HUES6 (cell line): Measurements from ENCODE around the gene NHS.

ENCODE experiments used
- H3K27ac ChIP-seq: 2 replicates; pipeline ENCODE4 v1.7.0; 2013; ENCODE audit warnings: low read depth, mild to moderate bottlenecking, low read length, inconsistent platforms
- H3K27me3 ChIP-seq: 2 replicates; pipeline ENCODE4 v1.6.1; 2013; ENCODE audit warnings: low read length; ENCODE audit not compliant: control insufficient read depth, insufficient read depth
- H3K36me3 ChIP-seq: 2 replicates; pipeline ENCODE4 v1.6.1; 2013; ENCODE audit warnings: low read length; ENCODE audit not compliant: control insufficient read depth, insufficient read depth
- H3K4me1 ChIP-seq: 2 replicates; pipeline ENCODE4 v1.6.1; 2013; ENCODE audit warnings: low read length; ENCODE audit not compliant: control insufficient read depth, insufficient read depth
- H3K4me3 ChIP-seq: 2 replicates; pipeline ENCODE4 v1.5.1; 2013; ENCODE audit warnings: low read depth, low read length
- H3K9ac ChIP-seq: one replicate; pipeline ENCODE4 v1.6.1; 2013; ENCODE audit warnings: mild to moderate bottlenecking, low read length
- H3K9me3 ChIP-seq: 2 replicates; pipeline ENCODE4 v1.6.1; 2013; ENCODE audit warnings: low read depth, low read length; ENCODE audit not compliant: control insufficient read depth, insufficient read depth

Gene NHS

DNA sequence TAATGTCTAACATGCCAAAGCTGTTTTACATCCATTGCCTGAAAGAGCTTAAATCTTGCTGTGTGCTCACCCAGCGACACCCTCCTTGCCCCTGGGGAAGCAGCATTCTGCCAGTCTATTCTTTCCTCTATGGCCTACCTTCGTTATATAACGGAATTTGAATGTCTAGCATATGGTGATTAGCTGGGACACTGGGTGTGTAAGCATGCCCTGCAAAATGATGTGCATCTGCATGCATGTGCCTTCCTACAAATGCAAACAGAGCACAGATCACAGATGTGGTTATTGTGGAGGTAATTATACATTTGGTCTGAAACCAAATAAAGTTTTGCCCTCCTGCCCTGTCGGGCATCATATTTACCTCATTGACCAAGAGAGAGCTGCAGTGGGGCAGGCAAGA, 90.8 kb downstream of the NHS start:
- Histone ChIP-seq H3K4me1 (peaks cover 27% of the 10 kb centered on the region), H3K4me3 (no peak overlapping the region), H3K9me3 (no peaks in the 10 kb centered on the region), H3K27me3 (peaks cover 2% of the 10 kb centered on the region; the same call in 1 of the 2 replicates), H3K36me3 (no peaks in the 10 kb centered on the region), H3K27ac (no peak overlapping the region), H3K9ac (no peak overlapping the region)

DNA sequence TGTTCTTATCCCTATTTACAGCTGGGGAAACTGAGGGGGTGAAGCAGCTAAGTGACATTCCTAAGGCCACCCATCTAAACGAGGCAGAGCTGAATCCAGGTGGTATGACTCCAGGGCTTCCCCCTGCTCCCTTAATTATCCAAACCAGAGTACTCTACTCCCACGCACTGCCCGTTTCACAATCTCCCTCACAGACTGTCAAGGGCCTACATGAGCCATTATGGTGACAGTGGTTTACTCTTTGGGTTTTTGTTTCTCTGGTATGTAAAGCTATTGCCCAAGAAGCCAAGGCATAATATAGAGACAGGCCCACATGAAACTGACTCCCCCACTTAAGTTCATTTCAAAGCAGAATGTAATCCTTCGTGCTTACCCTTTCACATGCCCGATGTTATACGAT, 95.1 kb downstream of the NHS start:
- H3K9ac ChIP-seq: no peak overlapping the region

GRCh38 chrX:17471121-17471520, 96.1 kb downstream of the NHS start:
- no peaks in the 10 kb centered on the region for H3K36me3 ChIP-seq
- H3K9ac ChIP-seq: no peak overlapping the region
- H3K4me3 ChIP-seq: no peak overlapping the region
- H3K27me3 ChIP-seq: no peaks in the 10 kb centered on the region; the same call in 1 of the 2 replicates
- H3K9me3 ChIP-seq: no peaks in the 10 kb centered on the region
- H3K27ac ChIP-seq: no peak overlapping the region
- peaks cover 15% of the 10 kb centered on the region; the same call in 1 of the 2 replicates for H3K4me1 ChIP-seq

More for the DNA sequence above, 95.1 kb downstream of the NHS start:
- H3K27me3 ChIP-seq: peaks cover 2% of the 10 kb centered on the region; the same call in 1 of the 2 replicates
- H3K36me3 ChIP-seq: no peaks in the 10 kb centered on the region
- peaks cover 8% of the 10 kb centered on the region; the same call in 1 of the 2 replicates for H3K4me1 ChIP-seq
- no peak overlapping the region for H3K4me3 ChIP-seq
- no peak overlapping the region for H3K27ac ChIP-seq
- no peaks in the 10 kb centered on the region for H3K9me3 ChIP-seq

- H3K4me1 ChIP-seq: peaks cover 15% of the 10 kb centered on the region; the same call in 1 of the 2 replicates
- no peaks in the 10 kb centered on the region; the same call in 1 of the 2 replicates for H3K27me3 ChIP-seq
- no peaks in the 10 kb centered on the region for H3K36me3 ChIP-seq
- H3K9ac ChIP-seq: no peak overlapping the region
- H3K9me3 ChIP-seq: no peaks in the 10 kb centered on the region
- H3K4me3 ChIP-seq: no peak overlapping the region
- H3K27ac ChIP-seq: no peak overlapping the region
Observed at GRCh38 chrX:17471861-17472260, 96.9 kb downstream of the NHS start.

- no peak overlapping the region for H3K9ac ChIP-seq
- no peak overlapping the region for H3K27ac ChIP-seq
- H3K36me3 ChIP-seq: no peaks in the 10 kb centered on the region
- no peaks in the 10 kb centered on the region; the same call in 1 of the 2 replicates for H3K27me3 ChIP-seq
- no peaks in the 10 kb centered on the region for H3K9me3 ChIP-seq
- peaks cover 15% of the 10 kb centered on the region; the same call in 1 of the 2 replicates for H3K4me1 ChIP-seq
- H3K4me3 ChIP-seq: no peak overlapping the region
Observed at GRCh38 chrX:17472424-17472823, 97.4 kb downstream of the NHS start.

DNA sequence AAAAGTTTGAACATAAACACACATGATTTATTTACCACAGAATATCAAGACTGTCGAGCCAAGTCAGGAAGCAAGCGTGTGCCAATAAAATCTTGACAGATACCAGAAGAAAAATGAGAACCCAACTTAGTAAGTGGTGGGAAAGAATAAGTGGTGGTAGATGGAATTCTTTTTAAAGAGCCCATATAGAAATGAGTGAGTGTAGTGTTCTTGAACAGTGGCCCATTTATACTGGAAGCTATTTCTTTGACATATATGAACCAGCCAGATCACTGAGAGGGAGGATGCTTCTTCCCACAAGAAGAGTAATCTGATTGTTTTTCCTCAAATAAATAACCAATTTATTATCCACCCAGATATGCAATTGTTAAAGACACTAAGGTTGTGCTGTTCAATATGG, 98.0 kb downstream of the NHS start:
- Histone ChIP-seq H3K4me3 (no peak overlapping the region), H3K9me3 (no peaks in the 10 kb centered on the region), H3K27me3 (no peaks in the 10 kb centered on the region; the same call in 1 of the 2 replicates), H3K9ac (no peak overlapping the region), H3K27ac (no peak overlapping the region), H3K36me3 (no peaks in the 10 kb centered on the region), H3K4me1 (peaks cover 15% of the 10 kb centered on the region; the same call in 1 of the 2 replicates)

- H3K9ac ChIP-seq: no peak overlapping the region
- no peaks in the 10 kb centered on the region for H3K36me3 ChIP-seq
- H3K4me1 ChIP-seq: peaks cover 15% of the 10 kb centered on the region; the same call in 1 of the 2 replicates
- H3K27ac ChIP-seq: no peak overlapping the region
- no peaks in the 10 kb centered on the region for H3K9me3 ChIP-seq
- H3K4me3 ChIP-seq: no peak overlapping the region
- H3K27me3 ChIP-seq: no peaks in the 10 kb centered on the region; the same call in 1 of the 2 replicates
Observed at GRCh38 chrX:17474892-17475291, 99.9 kb downstream of the NHS start.

- peaks cover 15% of the 10 kb centered on the region; the same call in 1 of the 2 replicates for H3K4me1 ChIP-seq
- peak overlapping the region; percentile 9 for H3K9ac ChIP-seq
- no peak overlapping the region for H3K27ac ChIP-seq
- no peak overlapping the region for H3K4me3 ChIP-seq
- no peaks in the 10 kb centered on the region; the same call in 1 of the 2 replicates for H3K27me3 ChIP-seq
- no peaks in the 10 kb centered on the region for H3K36me3 ChIP-seq
- no peaks in the 10 kb centered on the region for H3K9me3 ChIP-seq
Observed at GRCh38 chrX:17475449-17476217, 100.6 kb downstream of the NHS start.

DNA sequence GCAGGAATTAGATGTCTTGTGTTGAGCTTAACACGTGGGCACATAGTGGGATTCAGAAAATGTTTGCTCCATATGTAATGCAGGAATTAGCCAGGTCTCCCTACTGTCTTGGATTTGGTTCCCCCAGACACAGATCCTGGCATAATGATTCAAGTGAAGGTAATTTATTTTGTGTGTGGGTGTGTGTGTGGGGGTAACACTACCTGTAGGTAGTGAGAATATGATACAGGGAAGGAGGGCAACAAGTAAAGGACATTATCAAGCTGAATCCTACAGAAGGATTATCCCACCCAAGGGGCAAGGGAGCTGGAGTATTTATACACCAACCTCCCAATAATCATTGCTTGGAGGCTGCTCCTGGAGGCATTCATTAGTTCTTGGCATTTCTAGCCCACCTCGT, 101.4 kb downstream of the NHS start:
- no peaks in the 10 kb centered on the region for H3K36me3 ChIP-seq
- no peaks in the 10 kb centered on the region for H3K9me3 ChIP-seq
- no peak overlapping the region for H3K9ac ChIP-seq
- no peak overlapping the region for H3K4me3 ChIP-seq
- no peak overlapping the region for H3K27ac ChIP-seq
- H3K4me1 ChIP-seq: peaks cover 15% of the 10 kb centered on the region; the same call in 1 of the 2 replicates
- H3K27me3 ChIP-seq: no peaks in the 10 kb centered on the region; the same call in 1 of the 2 replicates

DNA sequence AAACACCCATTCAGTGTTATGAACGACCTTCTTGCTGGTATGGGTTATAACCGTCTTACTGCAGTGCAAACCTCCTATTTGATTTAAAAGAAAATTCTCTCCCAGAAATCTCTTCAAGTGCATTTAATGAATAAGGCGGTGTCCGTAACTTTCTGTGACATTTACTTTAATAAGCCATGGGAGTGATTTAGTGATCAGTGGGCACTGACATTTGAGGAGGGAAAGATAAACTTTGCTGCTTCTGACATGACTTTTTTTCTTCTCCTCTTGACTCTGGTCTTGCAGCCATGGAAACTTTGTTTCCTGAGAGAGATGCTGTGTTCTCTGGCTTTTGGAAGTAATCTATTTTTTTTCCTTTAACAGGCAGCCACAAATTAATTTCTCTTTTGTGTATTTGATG, 106.1 kb downstream of the NHS start:
- Histone ChIP-seq H3K4me3 (no peak overlapping the region), H3K27me3 (peaks cover 3% of the 10 kb centered on the region; the same call in 1 of the 2 replicates), H3K36me3 (no peaks in the 10 kb centered on the region), H3K9me3 (no peaks in the 10 kb centered on the region), H3K27ac (no peak overlapping the region), H3K4me1 (peaks cover 17% of the 10 kb centered on the region), H3K9ac (no peak overlapping the region)

DNA sequence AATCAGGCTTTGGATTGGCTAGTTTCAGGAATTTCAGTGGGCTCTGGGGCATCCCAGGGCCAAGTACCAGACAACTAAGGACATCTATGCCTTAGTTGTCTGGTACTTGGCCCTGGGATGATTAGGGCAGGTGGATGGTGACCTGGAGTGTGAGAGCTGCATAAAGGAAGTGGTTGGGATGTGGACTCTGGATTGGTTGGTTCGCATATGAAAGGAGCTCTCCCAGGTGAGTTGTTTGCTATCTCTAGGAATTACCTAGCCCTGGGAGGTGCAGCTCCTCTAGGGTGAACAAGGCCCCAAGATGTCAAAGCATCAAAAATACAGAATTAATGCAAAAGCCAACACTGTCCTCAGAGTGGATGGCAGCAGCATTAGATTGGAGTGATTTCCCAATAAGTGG, 109.6 kb downstream of the NHS start:
- Histone ChIP-seq H3K27ac (no peak overlapping the region), H3K36me3 (no peaks in the 10 kb centered on the region), H3K9me3 (no peaks in the 10 kb centered on the region), H3K4me1 (peaks cover 17% of the 10 kb centered on the region), H3K9ac (no peak overlapping the region), H3K27me3 (peaks cover 6% of the 10 kb centered on the region; the same call in 1 of the 2 replicates), H3K4me3 (no peak overlapping the region)
